Posterior vena cava (tissue), 2 donors: ENCODE results near the gene RANBP17. TPM values are rescaled to one million over a fixed set of nuclear protein-coding genes. Genes with fewer than 3 reads are reported as not detected.
"Not testable (repeated sequence)": the region's sequence is repeated elsewhere in the genome, so short reads cannot be mapped to it uniquely, and the experiment has no call there.

Experiments used
- DNase-seq: peaks from one replicate; pipeline ENCODE4 v3.0.0-alpha.2; 2020; ENCODE audit warnings: low spot score
- intact Hi-C, 2 donors: fragments of 100-400 bp; cut with DNase I; formaldehyde crosslinking; loops; one replicate each; pipeline versions ENCODE4 v1.14.1 to v1.14.2; 2022 to 2023
- long read RNA-seq, 2 donors: library from polyadenylated mRNA; unstranded; transcript quantifications; one replicate each; pipeline ENCODE4 v2.0.0, GENCODE V29; 2020 to 2021
- total RNA-seq, 2 donors: library from RNA; stranded (reverse); fragmentation: NEBNext Ultra II Directional; extraction: Animal tissue kit (Norgen Biotek cat#: 25700); gene quantifications; one replicate each; pipeline ENCODE4 v1.2.1, GENCODE V29; 2021
- donor health status: DM: yes; HTN: yes; CAD: no.
- donor health status: DM: yes; HTN: yes; CAD: no.

RANBP17 gene
- total RNA-seq, result 10 to 100 TPM; 21.7 to 24.3 TPM
- long read RNA-seq, donor 1, partial matches to known transcripts, result 0 of 2 reads
- long read RNA-seq, donor 1, other reads (novel, unspliced or antisense), result 2 of 2 reads
- long read RNA-seq, donor 2, partial matches to known transcripts, result 1 of 5 reads
- long read RNA-seq, donor 2, other reads (novel, unspliced or antisense), result 2 of 5 reads

- peak; percentile 87 for DNase-seq
- intact Hi-C loops, result no loop called here
These were observed at the start of gene RANBP17 for GRCh38 chr5:170861917-170862766. Gene RANBP17, plus strand, starts transcription at chr5:170862018.

DNA sequence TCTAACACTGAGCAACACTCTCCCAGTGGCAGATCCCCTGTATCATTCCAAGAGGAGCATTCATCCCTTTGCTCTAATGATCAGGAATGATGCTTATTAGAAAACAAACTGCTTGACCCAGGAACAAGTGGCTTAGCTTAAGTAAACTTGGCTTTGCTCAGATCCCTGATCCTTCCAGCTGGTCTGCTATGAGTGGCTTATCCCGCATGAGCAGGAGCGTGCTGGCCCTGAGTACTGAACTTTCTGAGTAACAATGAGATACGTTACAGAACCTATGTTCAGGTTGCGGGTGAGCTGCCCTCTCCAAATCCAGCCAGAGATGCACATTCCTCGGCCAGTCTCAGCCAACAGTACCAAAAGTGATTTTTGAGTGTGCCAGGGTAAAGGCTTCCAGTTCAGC lies 48.6 kb upstream of the RANBP17 start:
- intact Hi-C loops, result no loop called here
- DNase-seq, result no peak

DNA sequence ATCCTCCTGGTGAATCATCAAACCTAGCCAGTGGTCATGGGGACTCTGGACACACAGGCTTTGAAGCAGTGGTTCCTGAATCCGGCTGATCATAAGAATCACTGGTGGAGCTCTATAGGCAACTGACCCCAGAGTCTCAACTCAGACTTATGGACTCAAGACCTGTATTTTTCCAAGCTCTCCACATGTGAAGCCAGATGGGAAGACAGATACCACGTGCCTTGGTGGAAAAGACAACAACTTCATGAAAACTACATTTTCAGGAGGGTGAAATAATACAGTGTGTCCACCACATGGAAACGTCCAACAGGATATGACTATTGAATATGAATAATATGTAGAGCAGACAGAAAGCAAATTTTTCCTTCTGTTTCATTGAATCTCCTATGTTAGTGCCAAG lies 44.6 kb upstream of the RANBP17 start:
- intact Hi-C loops, result no loop called here
- no peak for DNase-seq

GRCh38 chr5:170818232-170818631 lies 43.6 kb upstream of the RANBP17 start:
- intact Hi-C loops, result no loop called here

DNA sequence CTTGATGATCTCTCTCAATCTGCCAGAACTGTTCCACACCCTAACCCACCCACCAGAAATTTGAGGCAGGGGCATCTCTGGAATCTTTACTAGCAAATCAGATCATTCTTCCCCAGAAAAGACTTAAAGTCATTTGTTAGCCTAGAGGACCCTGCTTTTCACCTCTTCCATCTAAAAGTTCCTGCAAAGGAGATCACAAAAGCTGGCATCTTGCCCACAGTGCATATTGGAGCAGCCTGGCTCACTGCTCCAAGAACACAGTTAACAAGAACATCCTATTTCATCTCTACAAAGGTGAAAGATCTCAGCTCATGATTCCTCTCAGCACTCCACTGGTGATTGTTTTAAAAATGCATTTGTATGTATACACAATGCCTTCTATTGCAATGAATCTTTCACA lies 42.0 kb upstream of the RANBP17 start:
- intact Hi-C loops, result no loop called here
- no peak for DNase-seq

More at GRCh38 chr5:170818232-170818631, 43.6 kb upstream of the RANBP17 start:
- no peak for DNase-seq

GRCh38 chr5:170821257-170821800 lies 40.5 kb upstream of the RANBP17 start:
- DNase-seq, result no peak
- intact Hi-C loops, result no loop called here

DNA sequence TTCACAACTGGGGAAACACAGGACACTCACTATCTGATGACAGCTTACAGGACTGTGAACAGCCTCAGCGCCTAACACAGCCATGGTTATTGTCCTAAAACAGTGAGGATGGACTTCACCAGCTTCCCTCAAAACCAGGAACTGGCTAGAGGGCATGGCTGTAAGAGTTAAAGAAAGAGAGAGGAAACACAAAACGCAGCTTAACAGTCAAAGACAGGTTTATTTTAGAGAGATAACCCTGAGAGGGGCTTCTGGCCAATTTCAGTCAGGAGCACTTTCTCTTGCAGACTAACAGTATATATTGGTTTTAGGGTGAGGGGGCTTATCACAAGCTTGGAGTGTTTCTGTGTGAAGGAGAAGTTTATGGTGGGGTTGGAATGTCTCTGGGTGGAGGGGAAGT lies 35.7 kb upstream of the RANBP17 start:
- intact Hi-C loops, result no loop called here

GRCh38 chr5:170832241-170832640 lies 29.6 kb upstream of the RANBP17 start:
- intact Hi-C loops, result no loop called here
- DNase-seq, result no peak

More for the DNA sequence above, 35.7 kb upstream of the RANBP17 start:
- no peak for DNase-seq

GRCh38 chr5:170833981-170834380 lies 27.8 kb upstream of the RANBP17 start:
- DNase-seq, intact Hi-C loops: not testable (repeated sequence)

DNA sequence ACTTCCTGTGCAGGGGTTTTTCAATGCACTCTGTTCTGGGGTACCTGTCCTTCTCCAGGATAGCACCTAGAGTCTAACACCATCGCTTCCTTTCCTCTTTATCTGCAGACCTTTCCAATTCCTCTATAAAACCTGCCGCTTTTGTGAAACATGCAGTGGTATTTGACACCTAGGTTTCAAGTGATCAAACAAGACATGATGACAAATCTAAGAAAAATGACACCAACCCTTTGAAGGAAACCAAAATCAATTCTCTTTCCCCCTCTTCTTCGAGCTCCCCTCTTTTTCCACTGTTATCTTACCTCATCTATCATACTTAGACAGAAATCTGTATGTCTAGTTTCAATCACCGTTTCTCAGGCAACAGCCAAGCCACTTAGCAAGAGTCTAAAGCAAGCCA lies 25.6 kb upstream of the RANBP17 start:
- intact Hi-C loops, result no loop called here
- no peak for DNase-seq

- no peak for DNase-seq
- intact Hi-C loops, result no loop called here
These were observed 17.9 kb upstream of the RANBP17 start for GRCh38 chr5:170843870-170844269.

DNA sequence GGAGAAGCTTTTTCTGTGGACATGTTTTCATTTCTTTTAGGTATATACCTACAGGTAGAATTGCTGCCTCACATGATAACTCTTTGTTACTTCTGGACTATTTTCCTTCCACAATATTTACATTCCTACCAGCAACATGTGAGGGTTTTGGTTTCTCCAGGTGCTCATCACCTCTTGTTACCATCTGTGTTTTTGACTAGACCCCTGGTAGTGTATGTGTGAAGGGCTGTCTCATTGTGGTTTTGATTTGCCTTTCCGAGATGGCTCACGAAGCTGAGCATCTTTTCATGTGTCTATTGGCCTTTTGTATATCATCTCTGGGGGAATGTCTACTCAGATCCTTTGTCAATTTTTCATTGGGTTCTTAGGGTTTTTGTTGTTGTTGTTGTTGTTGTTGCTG lies 17.2 kb upstream of the RANBP17 start:
- intact Hi-C loops, result no loop called here
- no peak for DNase-seq

DNA sequence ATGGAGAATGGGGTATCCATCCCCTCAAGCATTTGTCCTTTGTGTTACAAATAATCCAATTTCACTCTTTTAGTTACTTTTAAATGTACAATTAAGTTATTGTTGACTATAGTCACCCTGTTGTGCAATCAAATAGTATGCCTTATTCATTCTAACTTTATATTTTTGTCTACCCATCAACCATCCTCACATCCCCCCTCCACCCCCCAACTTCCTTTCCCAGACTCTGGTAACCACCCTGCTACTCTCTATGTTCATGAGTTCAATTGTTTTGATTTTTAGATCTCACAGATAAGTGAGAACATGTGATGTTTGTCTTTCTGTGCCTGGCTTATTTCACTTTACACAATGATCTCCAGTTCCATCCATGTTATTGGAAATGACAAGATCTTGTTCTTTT lies 15.4 kb upstream of the RANBP17 start:
- no peak for DNase-seq
- intact Hi-C loops, result no loop called here

DNA sequence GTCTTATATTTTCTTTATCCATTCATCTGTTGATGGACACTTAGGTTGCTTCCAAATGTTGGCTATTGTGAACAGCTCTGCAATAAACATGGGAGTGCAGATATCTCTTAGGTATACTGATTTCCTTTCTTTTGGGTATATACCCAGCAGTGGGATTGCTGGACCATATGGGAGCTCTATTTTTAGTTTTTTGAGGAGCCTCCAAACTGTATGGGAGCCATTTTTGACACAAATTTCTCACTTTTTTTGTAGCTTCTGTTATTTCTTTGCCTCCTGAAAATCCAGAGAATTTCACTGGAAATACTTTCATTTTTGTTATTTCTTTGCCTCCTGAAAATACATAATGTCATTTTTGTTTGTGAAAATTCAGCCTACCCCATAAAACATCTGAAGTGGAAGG lies 15.0 kb upstream of the RANBP17 start:
- no peak for DNase-seq
- intact Hi-C loops, result no loop called here

DNA sequence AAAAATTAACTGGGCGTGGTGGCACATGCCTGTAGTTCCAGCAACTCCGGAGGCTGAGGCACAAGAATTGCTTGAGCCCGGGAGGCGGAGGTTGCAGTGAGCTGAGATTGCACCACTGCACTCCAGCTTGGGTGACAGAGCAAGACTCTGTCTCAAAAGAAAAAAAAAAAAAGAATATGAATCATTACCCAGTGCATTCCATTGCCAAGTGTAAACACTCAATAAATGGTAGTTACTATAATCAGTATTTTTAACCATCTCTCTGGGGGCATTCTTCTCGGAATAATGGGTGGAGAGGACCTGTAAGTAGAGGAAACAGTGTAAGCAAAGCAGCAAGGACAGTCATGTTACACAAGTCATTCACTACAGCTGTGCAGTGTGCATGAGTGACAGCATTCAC lies 13.8 kb upstream of the RANBP17 start:
- DNase-seq, result no peak
- intact Hi-C loops, result no loop called here

- no peak for DNase-seq
- intact Hi-C loops, result no loop called here
These were observed 12.4 kb upstream of the RANBP17 start for GRCh38 chr5:170849374-170849773.

GRCh38 chr5:170854566-170854965 lies 7.3 kb upstream of the RANBP17 start:
- intact Hi-C loops, result no loop called here
- no peak for DNase-seq

DNA sequence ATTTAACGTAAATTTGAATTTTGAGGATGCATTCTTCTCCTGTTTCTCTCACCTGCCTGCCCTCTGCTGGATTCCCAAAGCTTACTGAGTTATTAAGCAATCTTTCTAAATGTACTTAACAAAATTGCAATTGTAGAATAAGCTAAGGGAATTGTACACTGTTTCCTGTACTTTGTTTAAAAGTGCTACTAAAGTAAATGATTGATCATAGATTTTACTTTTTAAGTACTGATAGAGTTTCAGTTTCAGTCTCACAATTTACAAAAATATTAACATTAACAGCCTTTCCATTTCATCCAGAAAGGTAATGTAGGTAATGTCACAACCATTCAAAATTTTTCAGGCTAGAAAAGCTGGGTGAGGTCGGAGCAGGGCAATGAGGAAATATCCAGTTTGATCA lies 4.8 kb upstream of the RANBP17 start:
- DNase-seq, result no peak
- intact Hi-C loops, result no loop called here

DNA sequence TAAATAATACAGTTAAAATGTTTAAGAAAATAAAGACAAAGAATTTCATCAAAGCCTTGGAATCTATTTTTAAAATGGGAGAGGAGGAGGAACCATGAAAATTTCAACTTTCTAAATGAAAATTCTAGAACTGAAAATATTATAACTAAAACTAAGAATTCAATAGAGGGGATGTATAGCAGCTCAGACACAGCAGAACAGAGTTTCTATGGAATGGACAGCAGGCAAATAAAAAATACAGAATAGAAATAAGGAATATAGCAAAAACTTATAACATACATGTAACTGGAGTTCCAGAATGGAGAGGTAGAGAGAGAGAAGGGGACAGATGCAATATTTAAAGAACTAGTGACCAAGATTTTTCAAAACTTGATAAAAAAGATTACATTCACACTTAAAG lies 1.4 kb upstream of the RANBP17 start:
- DNase-seq, result no peak
- intact Hi-C loops, result no loop called here

DNA sequence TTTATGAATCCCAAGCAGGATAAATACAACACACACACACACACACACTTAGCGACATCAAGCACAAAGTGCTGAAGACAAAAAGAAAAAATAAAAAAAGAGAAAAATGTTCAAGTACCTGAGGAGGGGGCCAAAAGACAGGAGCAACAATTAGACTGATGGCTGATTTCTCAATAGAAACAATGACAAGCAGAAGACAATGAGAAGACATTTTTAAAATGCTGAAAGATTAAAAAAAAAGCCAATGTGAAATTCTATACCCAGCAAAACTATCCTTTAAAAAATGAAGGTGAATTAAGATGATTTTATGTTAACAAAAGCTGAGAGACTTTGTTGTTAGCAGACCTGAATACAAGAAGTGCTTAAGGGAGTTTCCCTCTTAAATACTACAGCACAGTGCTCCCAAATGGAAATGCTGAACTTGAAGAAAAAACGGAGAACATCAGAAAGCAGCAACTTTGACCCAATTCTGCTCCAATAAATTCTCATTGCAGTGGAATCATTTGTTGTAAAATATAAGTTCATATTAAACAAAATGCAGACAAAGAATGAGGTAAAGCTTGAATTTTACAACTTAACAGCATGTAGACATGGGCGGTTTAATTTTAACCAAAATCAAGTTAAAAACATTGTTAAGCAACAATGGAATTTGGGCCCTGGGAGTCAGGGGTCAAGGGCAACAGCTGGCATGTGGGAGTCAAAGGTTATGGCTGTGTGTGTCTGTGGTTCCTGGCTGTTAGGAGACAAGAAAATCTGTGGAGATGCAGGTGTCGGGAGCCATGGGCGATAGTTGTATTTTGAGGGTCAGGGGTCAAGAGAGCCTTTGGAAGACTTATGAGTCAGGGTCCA lies 776 bp upstream of the RANBP17 start:
- no peak for DNase-seq
- intact Hi-C loops, result no loop called here
